A673 (cell line): ENCODE data around the gene SMAD1. TPM values are rescaled to one million over a fixed set of nuclear protein-coding genes. Genes with fewer than 3 reads are reported as not detected.
"Not testable (repeated sequence)": the region's sequence is repeated elsewhere in the genome, so short reads cannot be mapped to it uniquely, and the experiment has no call there.

Experiments
- BruUV-seq: library from RNA; stranded (reverse); fragments of 400-500 nt; replicated peaks from 2 replicates; lab custom pipeline; 2021; lab: Mats Ljungman, UMichigan
- CTCF ChIA-PET: fragments of 300-600 bp; sonication (Branson Sonifier 250); formaldehyde crosslinking; loops from one replicate; lab custom pipeline; 2022; ENCODE audit warnings: antibody characterized with exemption; lab: Charles Lee
- POLR2A ChIA-PET: fragments of 300-600 bp; sonication (Branson Sonifier 250); formaldehyde crosslinking; loops from one replicate; lab custom pipeline; 2022; ENCODE audit warnings: antibody characterized with exemption; ENCODE audit not compliant: low non-redundant PET; lab: Charles Lee
- DNase-seq: peaks from one replicate; pipeline ENCODE4 v3.0.0-alpha.2; 2015; ENCODE audit warnings: low spot score
- H3K27ac ChIP-seq: fragments of 200-600 bp; sonication (generic); 2 replicates; pipeline ENCODE4 v1.5.1; 2016; ENCODE audit warnings: mixed run types, low read depth, mild to moderate bottlenecking, mixed read lengths, antibody characterized with exemption, low read length; ENCODE audit not compliant: poor library complexity, severe bottlenecking
- H3K27me3 ChIP-seq: fragments of 200-600 bp; sonication (generic); replicated peaks from 2 replicates; pipeline ENCODE4 v1.6.1; 2017; ENCODE audit warnings: mixed run types, low read depth, mild to moderate bottlenecking, mixed read lengths, antibody characterized with exemption, low read length; ENCODE audit not compliant: insufficient read depth, poor library complexity
- H3K36me3 ChIP-seq: fragments of 200-600 bp; sonication (generic); 2 replicates; pipeline ENCODE4 v1.6.1; 2016; ENCODE audit warnings: mixed run types, mild to moderate bottlenecking, mixed read lengths, antibody characterized with exemption, low read length; ENCODE audit not compliant: insufficient read depth, poor library complexity, severe bottlenecking
- H3K4me1 ChIP-seq: fragments of 200-600 bp; sonication (generic); 2 replicates; pipeline ENCODE4 v1.6.1; 2017; ENCODE audit warnings: mixed run types, mild to moderate bottlenecking, mixed read lengths, antibody characterized with exemption, low read length; ENCODE audit not compliant: insufficient read depth, poor library complexity, severe bottlenecking
- H3K4me3 ChIP-seq: fragments of 200-600 bp; sonication (generic); 2 replicates; pipeline ENCODE4 v1.5.1; 2016; ENCODE audit warnings: low read depth, mixed run types, mild to moderate bottlenecking, mixed read lengths, low read length; ENCODE audit not compliant: poor library complexity, severe bottlenecking
- H3K9me3 ChIP-seq: fragments of 200-600 bp; sonication (generic); 2 replicates; pipeline ENCODE4 v1.6.1; 2016; ENCODE audit warnings: mixed run types, low read depth, mild to moderate bottlenecking, mixed read lengths, antibody characterized with exemption, low read length; ENCODE audit not compliant: poor library complexity, severe bottlenecking
- CTCF ChIP-seq: fragments of 300-800, 200-600 bp; sonication (generic); conservative IDR thresholded peaks from 2 replicates; pipeline ENCODE4 v1.5.1; 2017; ENCODE audit warnings: low read depth, mild to moderate bottlenecking, antibody characterized with exemption, low read length, moderate library complexity, mixed read lengths
- EZH2 ChIP-seq: fragments of 200-600 bp; sonication (generic); IDR thresholded peaks from 2 replicates; pipeline ENCODE4 v1.6.1; 2017; ENCODE audit warnings: borderline replicate concordance, low read depth, mild to moderate bottlenecking, mixed read lengths, antibody characterized with exemption, low read length; ENCODE audit not compliant: poor library complexity, severe bottlenecking
- intact Hi-C: fragments of 100-400 bp; cut with micrococcal nuclease; formaldehyde crosslinking; loops from one replicate; pipeline ENCODE4 v1.10.0; 2022; ENCODE audit not compliant: unreplicated experiment
- total RNA-seq: library from RNA; stranded (reverse); gene quantifications from 2 replicates; pipeline ENCODE4 v1.2.3, GENCODE V29; 2021

Gene SMAD1
- total RNA-seq, 1 experiment from 2014 or later: 33.7 TPM

GRCh38 chr4:145531223-145531622, 49.6 kb downstream of the SMAD1 start:
- ChIA-PET POLR2A (no interaction called here), CTCF (no interaction called here)
- Histone ChIP-seq H3K27me3 (no peaks in the 10 kb centered on the region), H3K27ac (no peak overlapping the region), H3K4me3 (no peak overlapping the region), H3K4me1 (peaks cover 10% of the 10 kb centered on the region), H3K9me3 (no peaks in the 10 kb centered on the region), H3K36me3 (no peaks in the 10 kb centered on the region)
- DNase-seq: no peak
- intact Hi-C loops: no loop called here
- no TSS peak for BruUV-seq
- TF ChIP-seq EZH2 (no peak), CTCF (no peak)

- Histone ChIP-seq H3K36me3 (no peaks in the 10 kb centered on the region), H3K27ac (no peak overlapping the region), H3K27me3 (no peaks in the 10 kb centered on the region), H3K4me1 (peaks cover 10% of the 10 kb centered on the region), H3K9me3 (no peaks in the 10 kb centered on the region), H3K4me3 (no peak overlapping the region)
- DNase-seq: no peak
- BruUV-seq: no TSS peak
- POLR2A ChIA-PET: no interaction called here
- CTCF ChIA-PET: no interaction called here
- TF ChIP-seq EZH2 (no peak), CTCF (no peak)
- intact Hi-C loops: no loop called here
Measured at GRCh38 chr4:145531859-145532258, 50.2 kb downstream of the SMAD1 start.

- TF ChIP-seq CTCF (no peak), EZH2 (no peak)
- Histone ChIP-seq H3K4me3 (no peak overlapping the region), H3K27me3 (no peaks in the 10 kb centered on the region), H3K36me3 (no peaks in the 10 kb centered on the region), H3K27ac (peak overlapping the region; percentile 40), H3K9me3 (no peaks in the 10 kb centered on the region), H3K4me1 (peaks cover 15% of the 10 kb centered on the region)
- no TSS peak for BruUV-seq
- ChIA-PET POLR2A (no interaction called here), CTCF (no interaction called here)
- intact Hi-C loops: no loop called here
- DNase-seq: no peak
Measured at GRCh38 chr4:145533001-145533400, 51.3 kb downstream of the SMAD1 start.

- H3K4me1 ChIP-seq: peaks cover 19% of the 10 kb centered on the region
- DNase-seq, POLR2A ChIA-PET, intact Hi-C loops, H3K27ac ChIP-seq, CTCF ChIA-PET, H3K4me3 ChIP-seq, BruUV-seq, H3K36me3 ChIP-seq, H3K9me3 ChIP-seq, H3K27me3 ChIP-seq: not testable (repeated sequence)
Measured at GRCh38 chr4:145533415-145533814, 51.8 kb downstream of the SMAD1 start.
